NCI-H510A (cell line): ENCODE results near the gene LDLRAD4.

ENCODE experiments used
- DNase-seq: peaks from one replicate; lab custom pipeline; 2025; lab: John Stamatoyannopoulos, UW

Gene LDLRAD4

DNA sequence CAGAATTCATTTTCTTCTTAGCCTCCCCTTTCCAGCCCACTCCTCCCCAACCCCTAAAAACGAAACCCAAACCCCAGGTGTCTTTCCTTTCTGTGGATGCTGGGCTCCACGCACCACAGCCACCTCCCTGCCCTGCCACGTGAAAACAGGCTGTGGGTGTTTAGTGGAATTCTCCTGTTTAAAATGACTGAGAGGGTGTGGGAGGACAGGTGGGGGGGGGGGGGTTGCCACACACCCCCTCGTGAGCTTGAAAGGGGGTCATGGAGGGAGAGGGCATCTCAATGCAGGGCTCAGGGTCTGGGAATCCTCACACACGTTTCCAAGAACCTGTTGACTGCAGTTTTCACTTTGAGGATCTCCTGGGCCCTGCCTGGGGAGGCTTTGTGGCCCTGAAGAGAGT, 397.5 kb downstream of the LDLRAD4 start:
- DNase-seq: no peak

- no peak for DNase-seq
Measured at GRCh38 chr18:13616525-13617035, 398.0 kb downstream of the LDLRAD4 start.

DNA sequence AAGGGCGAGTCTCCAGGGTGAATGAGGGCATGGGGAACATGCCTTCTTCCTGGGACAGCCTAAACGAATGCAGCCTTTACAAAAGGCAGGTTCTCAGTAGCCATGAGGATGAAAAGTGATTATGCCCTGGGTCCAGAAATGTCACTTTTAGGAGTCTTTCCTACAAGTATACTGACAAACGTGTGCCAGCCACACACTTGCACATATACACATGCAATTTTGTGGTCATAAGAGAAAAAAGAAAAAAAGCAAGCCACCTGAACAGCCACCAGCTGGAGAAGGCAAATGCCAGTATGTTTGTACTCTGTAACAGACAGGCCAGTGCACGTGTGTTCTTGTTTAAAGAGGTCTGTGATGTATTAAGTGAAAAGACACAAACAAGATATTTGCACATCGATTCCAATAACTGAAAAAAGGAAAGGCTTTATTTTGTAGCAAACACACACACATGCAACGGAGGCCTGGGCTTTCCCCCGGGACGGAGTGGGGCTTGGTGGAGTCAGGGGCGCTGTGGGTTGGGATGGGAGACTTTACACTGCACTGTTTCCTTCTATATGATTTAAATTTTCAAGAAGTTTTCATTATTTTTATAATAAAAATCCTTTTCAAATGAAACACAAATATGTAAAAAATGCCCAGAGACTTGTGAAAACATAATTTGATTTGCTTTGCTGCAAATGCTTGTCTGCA, 399.4 kb downstream of the LDLRAD4 start:
- no peak for DNase-seq

DNA sequence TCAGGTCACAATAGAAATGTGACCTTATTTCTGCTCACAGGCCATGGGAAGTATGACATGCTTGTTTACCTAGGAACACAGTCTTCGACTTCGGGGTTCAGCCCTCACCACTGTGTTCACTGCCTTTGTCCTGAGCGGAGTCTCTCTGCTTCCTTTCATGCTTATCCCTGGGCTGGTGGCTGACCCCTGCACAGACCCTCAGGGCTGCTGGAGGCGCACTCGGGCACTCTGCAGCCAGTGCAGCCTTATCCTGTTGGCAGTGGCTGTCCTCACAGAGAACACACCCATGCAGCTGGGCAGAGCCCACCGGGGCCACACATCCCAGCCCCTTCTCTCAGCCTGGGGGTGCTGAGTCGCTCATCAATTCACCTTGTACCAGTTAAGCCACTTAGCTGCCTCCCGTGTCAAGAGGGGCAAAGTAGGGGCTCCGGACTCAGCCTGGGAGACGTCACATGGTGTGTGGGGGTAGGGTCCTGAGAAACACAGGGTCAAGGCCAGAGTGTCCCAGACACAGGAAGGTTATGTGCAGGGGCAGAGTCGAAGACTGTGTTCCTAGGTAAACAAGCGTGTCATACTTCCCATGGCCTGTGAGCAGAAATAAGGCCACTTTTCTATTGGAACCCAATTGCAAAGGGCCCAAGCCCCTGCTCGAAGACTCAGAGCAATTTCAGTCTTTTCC, 400.3 kb downstream of the LDLRAD4 start:
- no peak for DNase-seq

GRCh38 chr18:13619505-13620205, 401.1 kb downstream of the LDLRAD4 start:
- no peak for DNase-seq

DNA sequence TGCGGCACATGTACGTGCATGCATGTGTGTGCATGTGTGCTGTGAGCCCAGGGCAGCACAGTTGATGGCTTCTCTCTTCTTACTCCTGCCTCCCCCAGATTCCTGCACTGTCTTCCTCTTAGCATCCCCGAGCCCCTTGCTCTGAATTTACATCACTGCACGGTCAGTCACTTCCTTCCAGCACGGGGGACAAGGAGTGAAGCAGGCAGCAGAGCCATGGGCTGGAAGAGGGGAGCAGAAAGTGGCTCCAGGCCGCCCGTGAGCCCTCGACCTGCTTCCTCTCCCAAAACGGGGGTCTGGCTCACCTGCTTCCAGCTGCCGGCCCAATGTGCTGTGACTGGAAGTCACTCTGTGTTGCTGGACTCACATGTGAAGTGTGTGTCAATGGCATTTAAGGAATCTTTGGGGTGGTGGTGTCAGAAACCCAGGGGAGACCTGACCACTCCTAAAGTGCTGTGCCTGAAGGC, 401.7 kb downstream of the LDLRAD4 start:
- DNase-seq: no peak

DNA sequence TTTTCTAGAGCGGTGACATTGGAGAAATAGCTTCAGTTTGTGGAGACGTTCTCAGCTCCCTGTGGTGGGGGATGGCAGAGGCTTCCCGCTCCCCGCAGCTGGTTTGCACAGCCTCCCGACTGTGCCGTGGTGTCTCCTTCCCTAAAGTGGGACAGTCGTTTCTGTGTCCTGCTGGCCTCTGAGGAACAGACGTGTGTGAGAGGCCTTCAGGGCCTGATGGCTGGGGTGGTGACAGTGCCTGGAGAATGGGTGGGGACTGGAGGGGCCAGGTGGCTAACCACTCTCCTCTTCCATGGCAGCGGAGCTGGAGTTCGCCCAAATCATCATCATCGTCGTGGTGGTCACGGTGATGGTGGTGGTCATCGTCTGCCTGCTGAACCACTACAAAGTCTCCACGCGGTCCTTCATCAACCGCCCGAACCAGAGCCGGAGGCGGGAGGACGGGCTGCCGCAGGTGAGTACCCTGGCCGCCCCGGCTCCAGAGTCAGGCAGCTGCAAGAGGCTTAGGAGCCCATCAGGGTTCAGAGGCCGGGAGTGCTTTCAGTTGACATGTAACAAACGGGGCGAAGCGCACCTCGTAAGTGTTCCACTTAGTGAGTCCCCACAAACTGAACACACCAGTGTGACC, 402.4 kb downstream of the LDLRAD4 start:
- no peak for DNase-seq

- no peak for DNase-seq
Measured at GRCh38 chr18:13621446-13621849, 402.9 kb downstream of the LDLRAD4 start.

DNA sequence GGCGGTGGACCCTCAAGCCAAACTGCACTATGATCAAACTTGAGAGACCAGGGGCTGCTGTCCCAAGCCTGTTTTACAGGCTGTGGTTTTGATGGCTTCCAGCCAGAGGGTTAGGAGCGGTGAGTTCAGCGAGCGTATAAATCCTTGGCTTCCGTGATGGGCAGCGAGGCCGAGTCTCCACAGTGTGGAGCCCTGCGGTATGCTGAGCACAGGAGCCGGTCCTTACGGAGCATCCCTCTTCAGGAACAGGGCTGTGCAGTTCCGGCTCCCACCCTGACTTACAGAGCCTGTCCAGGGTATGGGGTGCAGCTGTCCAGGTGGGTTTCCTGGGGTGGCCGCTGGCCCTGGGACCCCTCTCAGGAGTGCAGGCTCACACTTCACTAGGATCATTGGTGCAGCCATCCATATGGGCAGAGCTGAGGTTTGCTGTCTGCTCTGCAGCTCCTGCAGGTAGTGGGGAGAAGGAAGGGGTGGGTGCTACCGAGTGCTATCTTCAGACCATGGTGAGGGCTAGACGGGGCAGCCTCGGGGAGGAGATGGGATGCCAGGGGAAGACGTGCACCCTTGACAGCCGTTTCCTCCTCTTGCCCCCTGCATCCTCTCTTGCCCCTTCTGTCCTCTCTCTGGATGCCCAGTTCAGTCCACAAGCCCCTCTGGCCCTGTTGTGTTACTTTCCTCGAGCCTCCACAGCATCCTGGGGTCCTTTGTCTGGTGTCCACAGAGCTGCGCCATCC, 403.5 kb downstream of the LDLRAD4 start:
- DNase-seq: no peak

GRCh38 chr18:13622751-13623150, 404.2 kb downstream of the LDLRAD4 start:
- DNase-seq: no peak

GRCh38 chr18:13623348-13623747, 404.8 kb downstream of the LDLRAD4 start:
- DNase-seq: no peak

GRCh38 chr18:13623871-13624270, 405.3 kb downstream of the LDLRAD4 start:
- DNase-seq: no peak

DNA sequence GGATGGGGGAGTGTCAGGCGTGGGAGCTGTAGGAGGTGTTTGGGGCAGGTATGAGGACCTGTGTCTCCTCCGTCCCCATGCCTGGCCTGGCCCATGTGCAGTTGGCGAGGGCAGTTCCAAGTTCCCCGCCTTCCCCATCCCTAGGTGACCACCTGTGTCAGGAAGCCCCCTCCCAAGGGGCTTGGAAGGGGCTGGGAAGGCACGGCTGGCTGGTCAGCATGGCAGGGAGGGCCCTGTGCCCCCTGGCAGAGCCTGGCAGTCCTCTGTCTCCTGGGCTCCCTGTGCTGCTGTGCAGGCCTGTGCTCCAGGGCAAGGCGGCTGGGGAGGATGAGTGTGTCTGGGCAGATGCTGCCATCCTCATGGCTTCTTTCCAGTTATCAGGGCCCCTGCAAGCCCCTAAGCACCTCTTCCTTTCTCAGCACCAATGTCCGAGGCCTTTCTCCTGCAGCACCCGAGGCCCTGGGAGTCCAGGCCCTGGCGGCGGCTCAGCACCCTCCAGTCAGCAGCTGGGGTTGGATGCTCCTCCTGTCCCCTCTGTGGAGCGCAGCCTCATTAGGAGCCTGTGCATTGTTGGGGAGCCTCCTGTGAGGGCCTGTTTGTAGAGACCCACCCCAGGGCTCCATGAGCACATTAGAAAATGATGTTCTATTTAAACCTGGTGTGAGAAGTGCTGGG, 406.1 kb downstream of the LDLRAD4 start:
- DNase-seq: no peak

DNA sequence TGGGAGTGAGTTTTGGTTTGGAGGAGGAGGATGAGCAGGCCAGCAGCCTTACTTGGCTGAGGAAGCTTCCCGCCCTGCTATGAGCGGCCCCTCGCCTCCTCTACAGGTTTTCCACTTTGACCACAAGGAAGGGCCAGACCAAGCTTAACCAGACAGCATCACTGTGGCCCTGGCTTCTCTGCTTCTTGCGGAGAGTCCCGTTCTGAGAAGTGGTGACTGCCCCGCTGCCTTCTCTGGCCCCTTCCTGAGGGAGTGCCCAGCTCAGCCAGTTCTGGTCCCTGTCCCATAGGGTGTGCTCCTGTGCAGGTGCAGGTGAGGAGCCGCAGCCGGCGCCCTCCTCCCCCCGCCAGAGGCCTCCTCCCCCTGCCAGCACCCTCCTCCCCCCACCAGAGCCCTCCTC, 406.8 kb downstream of the LDLRAD4 start:
- no peak for DNase-seq

GRCh38 chr18:13625843-13626543, 407.4 kb downstream of the LDLRAD4 start:
- no peak for DNase-seq

GRCh38 chr18:13626544-13626908, 408.0 kb downstream of the LDLRAD4 start:
- DNase-seq: no peak

DNA sequence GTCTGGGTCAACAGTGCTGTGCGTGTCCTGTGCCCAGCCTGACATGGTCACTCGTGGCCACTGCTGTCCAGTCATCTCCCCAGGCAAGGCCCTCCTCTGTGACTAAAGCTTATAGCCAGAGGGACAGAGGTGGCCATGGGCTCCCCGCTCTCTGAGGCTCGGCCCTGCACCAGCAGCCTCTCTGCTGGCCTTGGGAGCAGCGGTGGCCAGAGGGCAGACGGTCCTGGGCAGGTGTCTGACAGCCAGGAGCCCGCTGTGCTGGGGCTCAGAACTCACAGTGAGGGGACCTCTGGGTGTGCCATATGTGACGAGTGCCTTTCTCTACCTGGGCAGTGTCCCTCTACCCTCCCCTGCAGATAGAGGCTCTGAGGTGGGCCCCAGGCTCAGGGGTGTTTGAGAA, 409.1 kb downstream of the LDLRAD4 start:
- no peak for DNase-seq

DNA sequence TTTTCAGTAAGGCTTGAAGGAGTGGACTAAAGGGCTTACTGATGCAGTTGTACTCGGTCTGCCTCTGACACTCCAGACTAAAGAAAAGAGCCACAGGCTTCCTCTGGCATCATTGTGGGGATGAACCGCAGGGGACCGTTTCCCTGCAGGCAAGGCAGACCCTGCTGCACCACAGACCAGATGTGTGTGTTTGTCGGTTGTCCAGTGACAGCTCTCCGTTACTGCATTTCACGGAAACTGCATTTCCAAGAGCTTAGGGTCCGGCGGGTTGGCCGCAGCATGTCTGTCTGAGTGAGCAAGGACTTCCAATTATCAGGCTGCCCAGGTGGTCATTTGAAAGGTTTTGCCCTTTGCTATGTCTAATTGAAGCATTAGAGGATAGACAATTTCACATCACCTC, 409.7 kb downstream of the LDLRAD4 start:
- no peak for DNase-seq

DNA sequence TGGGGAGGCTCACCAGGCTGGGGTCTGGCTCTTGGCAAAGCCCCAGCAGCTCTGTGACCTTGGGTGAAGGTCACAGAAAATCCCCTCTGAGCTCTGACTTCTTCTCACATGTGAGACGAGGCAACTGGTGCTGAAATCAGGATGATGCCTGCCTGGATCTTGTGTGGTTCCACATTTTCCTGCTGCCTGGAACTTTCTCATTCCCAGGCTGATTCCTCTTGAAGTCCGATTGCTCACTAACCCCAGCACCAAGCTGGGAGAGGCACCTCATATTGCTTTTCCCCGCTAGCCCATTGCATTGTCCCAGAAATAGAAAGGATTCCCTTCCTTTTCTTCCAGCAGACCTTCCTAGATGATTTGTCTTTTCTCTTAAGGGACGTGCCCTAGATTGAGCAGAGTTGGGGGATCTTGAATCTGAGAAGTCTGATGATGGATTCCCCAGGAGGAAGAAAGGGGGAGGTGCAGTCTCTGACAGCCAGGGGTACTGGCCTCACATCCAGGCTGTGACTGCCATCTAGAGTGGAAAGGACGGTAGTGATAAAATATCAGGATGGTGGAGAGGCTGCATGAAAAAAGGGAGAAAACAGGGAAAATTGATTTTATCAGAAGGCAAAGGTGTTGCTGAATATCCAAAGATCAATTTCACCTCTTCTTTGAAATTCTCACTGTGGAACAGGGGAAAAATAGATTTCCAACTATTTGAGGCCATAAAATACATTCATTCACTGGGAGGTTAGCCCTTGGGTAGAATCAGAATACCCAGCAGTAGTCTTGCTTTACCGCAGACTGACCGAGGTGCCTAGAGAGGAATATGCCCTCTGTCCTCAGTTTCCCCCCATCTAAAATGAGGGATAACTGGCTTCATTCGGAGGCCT, 411.5 kb downstream of the LDLRAD4 start:
- DNase-seq: no peak
